Left ventricle myocardium inferior (tissue), 1 donor: ENCODE data around the gene BSCL2. TPM values are rescaled to one million over a fixed set of nuclear protein-coding genes. Genes with fewer than 3 reads are reported as not detected.
A peak's percentile ranks its signal among the peaks of the same experiment; 100 is the strongest.
"Not testable (repeated sequence)": the region's sequence is repeated elsewhere in the genome, so short reads cannot be mapped to it uniquely, and the experiment has no call there.

Experiments used
- DNase-seq: peaks from one replicate; pipeline ENCODE4 v3.0.0-alpha.2; 2020
- H3K27ac ChIP-seq: fragments of 200-600 bp; replicated peaks from 2 replicates; pipeline ENCODE4 v1.8.0; 2021
- H3K27me3 ChIP-seq: fragments of 200-600 bp; 2 replicates; pipeline ENCODE4 v1.8.0; 2021; ENCODE audit warnings: low read depth
- H3K36me3 ChIP-seq: fragments of 200-600 bp; 2 replicates; pipeline ENCODE4 v1.8.0; 2021
- H3K4me1 ChIP-seq: fragments of 200-600 bp; 2 replicates; pipeline ENCODE4 v1.8.0; 2021
- H3K4me3 ChIP-seq: fragments of 200-600 bp; 2 replicates; pipeline ENCODE4 v1.8.0; 2021; ENCODE audit warnings: mild to moderate bottlenecking, moderate library complexity
- H3K9me3 ChIP-seq: fragments of 200-600 bp; replicated peaks from 2 replicates; pipeline ENCODE4 v1.8.0; 2021
- intact Hi-C: fragments of 100-400 bp; cut with micrococcal nuclease; formaldehyde crosslinking; loops from one replicate; pipeline ENCODE4 v1.11.0; 2022
- total RNA-seq: library from RNA; stranded (reverse); fragmentation: NEBNext Ultra II Directional; extraction: Animal tissue kit (Norgen Biotek cat#: 25700); gene quantifications from one replicate; pipeline ENCODE4 v1.2.1, GENCODE V29; 2021
- TF ChIP-seq, protein P1 (sequence below): fragments of 200-600 bp; IDR thresholded peaks from 2 replicates; pipeline ENCODE4 v1.8.0; 2021; ENCODE audit warnings: antibody characterized with exemption, mild to moderate bottlenecking, borderline replicate concordance
- donor health status: DM: no; HTN: yes; CAD: no; lungs with severe emphysema.

The BSCL2 gene
- total RNA-seq, 1 donor from 2014 or later, result 18.4 TPM

DNA sequence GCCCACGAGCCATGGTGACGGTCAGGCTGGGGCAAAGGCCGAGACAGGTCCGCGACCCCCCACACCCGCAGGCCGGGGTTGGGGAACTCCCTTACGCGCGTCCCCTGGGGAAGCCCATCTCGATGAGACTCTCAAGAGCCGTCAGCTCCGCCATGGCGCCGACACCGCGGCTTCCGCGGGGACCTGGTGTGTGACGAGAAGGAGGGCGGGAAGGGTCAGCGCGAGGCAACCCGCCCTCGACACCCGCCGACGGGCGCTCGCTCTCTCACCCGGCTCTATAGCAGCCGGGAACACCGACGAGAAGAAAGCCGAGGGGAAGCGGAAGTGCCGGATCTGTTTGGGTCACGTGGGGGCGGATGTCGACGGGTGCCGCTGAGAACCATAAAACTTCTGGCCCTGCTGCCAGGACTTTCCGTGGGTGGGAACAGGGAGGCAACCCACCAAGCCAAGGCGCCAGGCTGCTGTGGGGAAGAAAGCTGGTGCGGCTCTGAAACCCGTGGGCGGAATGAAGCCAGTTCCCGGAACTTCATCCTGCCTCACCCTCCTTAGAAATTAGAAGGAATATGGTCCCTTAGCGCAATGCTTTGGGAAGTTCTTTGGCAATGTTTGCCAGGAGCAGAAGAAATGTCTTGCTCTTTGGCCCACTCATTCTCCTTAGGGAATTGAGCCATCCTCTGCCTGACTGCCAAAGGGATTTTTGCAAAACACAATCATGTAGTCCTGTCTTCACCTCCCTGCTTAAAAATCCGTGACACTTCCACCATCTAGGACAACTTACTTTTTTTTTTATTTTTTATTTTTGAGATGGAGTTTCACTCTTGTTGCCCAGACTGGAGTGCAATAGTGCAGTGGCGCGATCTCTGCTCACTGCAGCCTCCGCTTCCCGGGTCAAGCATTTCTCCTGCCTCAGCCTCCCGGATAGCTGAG is 28.2 kb downstream of the BSCL2 start, which contains the start of gene UBXN1:
Gene UBXN1 (minus strand): TSS at position 304 of the 927 bp plus-strand sequence. CDS start 150 bp downstream, at position 154.
- H3K36me3 ChIP-seq, result peaks cover 41% of the 10 kb centered on the region
- intact Hi-C loops, result no loop called here
- peaks cover 52% of the 10 kb centered on the region for H3K4me1 ChIP-seq
- no peaks in the 10 kb centered on the region for H3K27me3 ChIP-seq
- TF ChIP-seq, protein P1, sequence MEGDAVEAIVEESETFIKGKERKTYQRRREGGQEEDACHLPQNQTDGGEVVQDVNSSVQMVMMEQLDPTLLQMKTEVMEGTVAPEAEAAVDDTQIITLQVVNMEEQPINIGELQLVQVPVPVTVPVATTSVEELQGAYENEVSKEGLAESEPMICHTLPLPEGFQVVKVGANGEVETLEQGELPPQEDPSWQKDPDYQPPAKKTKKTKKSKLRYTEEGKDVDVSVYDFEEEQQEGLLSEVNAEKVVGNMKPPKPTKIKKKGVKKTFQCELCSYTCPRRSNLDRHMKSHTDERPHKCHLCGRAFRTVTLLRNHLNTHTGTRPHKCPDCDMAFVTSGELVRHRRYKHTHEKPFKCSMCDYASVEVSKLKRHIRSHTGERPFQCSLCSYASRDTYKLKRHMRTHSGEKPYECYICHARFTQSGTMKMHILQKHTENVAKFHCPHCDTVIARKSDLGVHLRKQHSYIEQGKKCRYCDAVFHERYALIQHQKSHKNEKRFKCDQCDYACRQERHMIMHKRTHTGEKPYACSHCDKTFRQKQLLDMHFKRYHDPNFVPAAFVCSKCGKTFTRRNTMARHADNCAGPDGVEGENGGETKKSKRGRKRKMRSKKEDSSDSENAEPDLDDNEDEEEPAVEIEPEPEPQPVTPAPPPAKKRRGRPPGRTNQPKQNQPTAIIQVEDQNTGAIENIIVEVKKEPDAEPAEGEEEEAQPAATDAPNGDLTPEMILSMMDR, result no peak
- H3K27ac ChIP-seq, result peak within 1 kb of the TSS; percentile 95
- peak within 1 kb of the TSS; percentile 92 for H3K4me3 ChIP-seq
- peak; percentile 93 for DNase-seq
- H3K9me3 ChIP-seq, result no peaks in the 10 kb centered on the region

DNA sequence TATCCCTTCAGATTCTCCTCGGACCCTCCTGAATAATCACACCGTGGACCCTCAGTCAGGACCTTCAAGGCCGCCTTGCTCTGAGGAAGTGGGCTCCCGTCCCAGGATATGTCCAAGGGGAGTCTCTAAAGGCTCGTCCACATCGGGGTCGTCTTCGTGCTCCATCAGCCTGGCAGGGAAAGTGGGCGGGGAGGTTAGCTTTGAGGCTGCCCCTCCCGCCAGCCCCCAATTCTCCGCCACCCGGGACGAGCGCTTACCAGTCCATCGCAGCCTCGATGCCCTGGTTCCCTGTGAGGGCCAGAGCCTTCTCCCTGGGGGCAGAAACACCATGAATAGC is 28.8 kb downstream of the BSCL2 start:
- peaks cover 48% of the 10 kb centered on the region for H3K36me3 ChIP-seq
- H3K27me3 ChIP-seq, result no peaks in the 10 kb centered on the region
- intact Hi-C loops, result no loop called here
- H3K27ac ChIP-seq, result peak overlapping the region; percentile 95
- H3K4me1 ChIP-seq, result peaks cover 56% of the 10 kb centered on the region
- H3K4me3 ChIP-seq, result peak overlapping the region; percentile 92
- TF ChIP-seq, protein P1, result no peak
- no peak for DNase-seq
- no peaks in the 10 kb centered on the region for H3K9me3 ChIP-seq

DNA sequence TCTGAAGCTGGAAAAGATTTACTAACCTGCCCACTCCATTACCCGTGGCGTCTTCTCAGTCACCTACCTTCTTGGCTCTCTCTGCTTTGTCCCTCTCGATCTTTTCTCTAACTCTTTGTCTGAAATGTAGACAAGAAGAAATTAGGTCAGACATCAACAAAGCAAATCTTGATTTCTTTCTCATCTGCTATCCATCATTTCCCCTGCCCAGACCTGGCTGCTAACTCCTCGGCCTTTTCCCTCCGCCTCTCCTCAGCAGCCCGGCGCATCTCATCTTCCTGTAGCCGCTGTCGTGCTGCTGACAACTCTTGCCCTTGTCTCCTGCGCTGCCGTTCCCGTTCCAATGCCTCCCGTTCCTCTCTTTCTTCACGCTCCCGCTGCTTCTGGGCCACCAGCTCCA is 29.5 kb downstream of the BSCL2 start:
- Histone ChIP-seq H3K27ac (peak overlapping the region; percentile 95), H3K4me3 (peak overlapping the region; percentile 92)

DNA sequence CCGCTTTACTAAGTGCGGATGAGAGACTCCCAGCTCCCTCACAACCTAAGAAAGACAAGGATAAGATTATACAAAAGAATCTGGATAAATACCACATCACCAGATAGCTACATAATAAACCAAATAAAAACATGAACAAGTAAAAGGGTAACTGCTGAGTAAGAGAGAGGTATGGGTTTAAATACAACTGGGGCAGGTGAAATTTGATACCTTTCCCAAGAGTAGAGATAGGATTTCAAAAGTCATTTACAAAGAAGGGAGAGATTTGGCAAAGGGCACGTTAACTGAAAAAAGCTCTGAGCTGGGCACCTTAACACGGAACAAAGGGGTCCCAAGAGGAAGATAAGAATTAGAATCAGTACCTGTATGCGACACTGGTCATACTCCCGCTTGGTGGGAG is 30.1 kb downstream of the BSCL2 start:
- Histone ChIP-seq H3K27ac (no peak overlapping the region), H3K4me3 (peak overlapping the region; percentile 92), H3K36me3 (peaks cover 50% of the 10 kb centered on the region), H3K4me1 (peaks cover 68% of the 10 kb centered on the region), H3K9me3 (no peaks in the 10 kb centered on the region), H3K27me3 (no peaks in the 10 kb centered on the region)
- intact Hi-C loops, result no loop called here
- DNase-seq, result no peak
- TF ChIP-seq, protein P1, result no peak

More for the DNA sequence above, 29.5 kb downstream of the BSCL2 start:
- Histone ChIP-seq H3K4me1 (peaks cover 62% of the 10 kb centered on the region), H3K27me3 (no peaks in the 10 kb centered on the region), H3K36me3 (peaks cover 50% of the 10 kb centered on the region), H3K9me3 (no peaks in the 10 kb centered on the region)
- DNase-seq, result no peak
- intact Hi-C loops, result no loop called here
- TF ChIP-seq, protein P1, result no peak

DNA sequence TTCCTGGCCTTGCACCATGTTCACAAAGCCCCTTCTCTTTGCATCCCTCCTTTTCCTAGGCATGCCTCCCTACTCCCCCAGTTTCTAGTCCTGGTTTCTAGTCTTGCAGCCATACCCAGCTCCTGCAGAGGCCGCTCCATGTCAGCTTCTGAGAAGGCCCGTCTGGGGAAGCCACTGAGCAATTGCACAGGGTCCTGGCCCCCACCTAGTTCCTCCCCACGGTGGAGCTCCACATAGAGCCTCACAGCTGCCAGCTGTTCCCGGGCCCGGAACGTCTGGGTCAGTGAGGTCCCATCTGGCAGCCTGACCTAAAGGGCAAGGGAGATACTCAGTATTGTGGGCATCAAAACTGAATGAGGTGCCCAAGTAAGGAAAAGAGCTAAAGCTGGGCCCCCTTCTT is 30.5 kb downstream of the BSCL2 start:
- no peaks in the 10 kb centered on the region for H3K9me3 ChIP-seq
- TF ChIP-seq, protein P1, result no peak
- DNase-seq, result no peak
- no peaks in the 10 kb centered on the region for H3K27me3 ChIP-seq
- no peak overlapping the region for H3K4me3 ChIP-seq
- H3K36me3 ChIP-seq, result peaks cover 50% of the 10 kb centered on the region
- intact Hi-C loops, result no loop called here
- no peak overlapping the region for H3K27ac ChIP-seq
- H3K4me1 ChIP-seq, result peaks cover 73% of the 10 kb centered on the region

DNA sequence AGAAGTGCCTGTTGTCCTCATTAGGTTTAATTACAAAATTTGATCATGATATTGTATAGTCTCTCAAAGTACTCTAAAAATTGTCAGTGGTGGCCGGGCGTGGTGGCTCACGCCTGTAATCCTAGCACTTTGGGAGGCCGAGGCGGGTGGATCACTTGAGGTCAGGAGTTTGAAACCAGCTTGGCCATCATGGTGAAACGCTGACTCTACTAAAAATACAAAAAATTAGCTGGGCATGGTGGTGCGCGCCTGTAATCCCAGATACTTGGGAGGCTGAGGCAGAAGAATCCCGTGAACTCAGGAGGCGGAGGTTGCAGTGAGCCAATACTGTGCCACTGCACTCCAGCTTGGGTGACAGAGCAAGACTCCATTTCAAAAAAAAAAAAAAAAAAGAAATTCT is 31.8 kb downstream of the BSCL2 start:
- DNase-seq, H3K27ac ChIP-seq, H3K27me3 ChIP-seq, intact Hi-C loops, H3K4me3 ChIP-seq, H3K9me3 ChIP-seq: not testable (repeated sequence)
- Histone ChIP-seq H3K4me1 (peaks cover 75% of the 10 kb centered on the region), H3K36me3 (peaks cover 50% of the 10 kb centered on the region)
